T-helper 1 cell (primary cell): ENCODE measurements around the gene PGLYRP3.

Source experiments
- DNase-seq, 5 donors: peaks; one replicate each; pipeline ENCODE4 v3.0.0-alpha.2; 2012 to 2020
- total RNA-seq, 4 donors: gene quantifications; one replicate each; lab custom pipeline; 2026; lab: John Stamatoyannopoulos, UW

Gene PGLYRP3, protein sequence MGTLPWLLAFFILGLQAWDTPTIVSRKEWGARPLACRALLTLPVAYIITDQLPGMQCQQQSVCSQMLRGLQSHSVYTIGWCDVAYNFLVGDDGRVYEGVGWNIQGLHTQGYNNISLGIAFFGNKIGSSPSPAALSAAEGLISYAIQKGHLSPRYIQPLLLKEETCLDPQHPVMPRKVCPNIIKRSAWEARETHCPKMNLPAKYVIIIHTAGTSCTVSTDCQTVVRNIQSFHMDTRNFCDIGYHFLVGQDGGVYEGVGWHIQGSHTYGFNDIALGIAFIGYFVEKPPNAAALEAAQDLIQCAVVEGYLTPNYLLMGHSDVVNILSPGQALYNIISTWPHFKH
- total RNA-seq, result 0 to 0.12 (median 0) reads per million in 4 donors

DNA sequence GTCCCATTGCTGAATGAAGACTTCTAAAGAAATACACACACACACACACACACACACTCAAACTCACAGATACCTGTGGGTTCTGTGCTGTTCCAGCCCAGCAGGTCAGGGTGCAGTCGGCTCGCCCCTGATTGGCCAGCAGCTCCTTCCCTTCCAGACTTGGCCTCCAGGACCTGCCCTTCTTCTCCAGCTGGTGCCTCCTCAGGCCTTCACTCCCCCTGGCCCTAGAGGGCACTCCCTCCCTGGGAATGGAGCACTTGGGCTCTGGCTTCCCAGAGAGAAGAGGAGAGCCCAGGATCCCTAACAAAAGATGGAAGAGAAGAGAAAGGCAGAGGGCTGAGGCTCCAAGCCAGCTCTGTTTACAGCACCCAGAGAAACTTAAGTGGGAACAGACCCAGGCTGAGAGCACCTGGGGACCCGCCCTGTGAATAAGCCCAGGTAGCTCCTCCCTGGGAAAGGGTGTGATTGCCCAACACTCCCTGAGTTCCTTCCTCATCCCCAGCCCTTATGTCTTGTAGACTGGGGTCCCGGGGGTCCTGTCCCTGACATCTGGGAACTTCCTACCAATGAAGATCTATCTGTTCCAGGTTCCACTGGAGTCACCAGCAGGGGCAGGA lies at the start of gene PGLYRP3:
PGLYRP3 (minus strand) TSS at position 383 of the 617 bp plus-strand sequence. CDS start 2,287 bp downstream, outside the sequence.
- DNase-seq, result no peak

DNA sequence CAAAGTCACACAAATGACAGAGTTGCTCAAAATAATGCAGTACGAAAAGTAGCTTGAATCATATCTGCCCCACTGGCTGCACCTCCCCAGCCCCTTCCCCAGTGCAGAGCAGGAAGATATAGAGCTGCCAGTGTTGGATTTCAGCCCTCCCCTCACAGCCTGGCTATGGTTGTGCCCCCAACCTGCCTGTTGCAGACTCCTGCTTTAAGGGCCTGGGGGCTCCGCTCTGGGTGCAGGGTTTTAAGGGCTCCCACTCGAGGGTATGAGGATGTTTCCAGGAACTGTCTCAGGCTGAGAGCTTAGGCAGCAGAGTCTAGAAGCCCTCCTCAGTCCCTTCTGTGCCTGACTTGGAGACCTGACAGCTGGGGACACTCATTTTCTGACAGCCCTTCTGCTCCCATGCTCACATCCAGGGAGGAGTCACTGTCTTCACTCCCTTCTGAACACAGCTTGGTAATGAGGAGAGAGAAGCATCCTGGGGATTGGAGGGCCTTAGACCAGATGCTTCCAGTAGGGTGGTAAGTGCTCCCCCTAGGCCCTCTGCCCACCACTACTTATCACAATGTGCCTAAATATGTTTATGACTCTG lies 49.5 kb upstream of the PGLYRP3 start:
- no peak for DNase-seq

DNA sequence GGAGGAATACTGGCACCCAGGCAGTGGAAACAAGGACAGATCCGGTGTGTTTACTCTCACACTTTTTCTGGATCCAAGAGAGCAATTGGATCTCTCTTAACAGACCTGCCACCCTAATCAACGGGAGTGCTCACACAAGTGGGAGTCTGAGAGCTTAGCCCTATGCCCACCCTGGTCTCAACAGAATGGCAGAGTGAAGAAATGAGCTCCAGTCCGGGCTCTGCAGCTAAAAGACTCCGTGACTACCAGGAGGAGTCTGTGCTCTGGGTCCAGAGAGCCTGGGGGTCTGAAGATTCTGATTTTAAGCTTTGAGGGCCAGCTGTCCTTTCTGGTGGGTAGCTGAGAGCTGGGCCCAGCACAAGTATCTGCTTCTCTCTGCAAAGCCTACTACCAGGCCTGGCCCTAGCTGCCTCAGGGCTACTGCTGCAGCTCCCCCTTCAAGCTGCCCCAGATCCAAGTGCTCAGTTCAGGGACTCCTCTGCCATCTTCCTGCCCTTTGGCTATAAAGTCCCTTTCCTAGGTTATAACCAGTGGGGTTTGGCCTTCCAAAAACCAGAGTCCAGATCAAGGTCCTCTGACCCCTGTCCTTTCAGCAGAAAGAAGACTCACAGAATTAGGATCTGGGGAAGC lies 48.8 kb upstream of the PGLYRP3 start:
- no peak for DNase-seq

DNA sequence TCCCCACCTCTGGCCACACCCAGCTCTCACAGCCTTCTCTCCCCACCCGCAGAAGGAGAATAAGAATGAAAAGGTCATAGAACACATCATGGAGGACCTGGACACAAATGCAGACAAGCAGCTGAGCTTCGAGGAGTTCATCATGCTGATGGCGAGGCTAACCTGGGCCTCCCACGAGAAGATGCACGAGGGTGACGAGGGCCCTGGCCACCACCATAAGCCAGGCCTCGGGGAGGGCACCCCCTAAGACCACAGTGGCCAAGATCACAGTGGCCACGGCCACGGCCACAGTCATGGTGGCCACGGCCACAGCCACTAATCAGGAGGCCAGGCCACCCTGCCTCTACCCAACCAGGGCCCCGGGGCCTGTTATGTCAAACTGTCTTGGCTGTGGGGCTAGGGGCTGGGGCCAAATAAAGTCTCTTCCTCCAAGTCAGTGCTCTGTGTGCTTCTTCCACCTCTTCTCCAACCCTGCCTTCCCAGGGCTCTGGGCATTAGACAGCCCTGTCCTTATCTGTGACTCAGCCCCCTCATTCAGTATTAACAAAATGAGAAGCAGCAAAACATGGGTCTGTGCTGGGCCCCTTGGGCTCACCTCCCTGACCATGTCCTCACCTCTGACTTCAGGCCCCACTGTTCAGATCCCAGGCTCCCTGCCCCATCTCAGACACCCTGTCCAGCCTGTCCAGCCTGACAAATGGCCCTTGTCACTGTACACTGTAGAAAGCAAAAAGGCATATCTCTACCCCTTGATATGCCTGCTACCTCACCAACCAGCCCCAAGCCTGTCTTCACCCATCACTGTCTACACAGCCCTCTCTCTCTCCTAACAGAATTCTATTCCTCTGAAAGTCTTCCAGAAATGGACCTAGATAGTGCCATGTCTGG lies 48.1 kb upstream of the PGLYRP3 start:
- no peak for DNase-seq

DNA sequence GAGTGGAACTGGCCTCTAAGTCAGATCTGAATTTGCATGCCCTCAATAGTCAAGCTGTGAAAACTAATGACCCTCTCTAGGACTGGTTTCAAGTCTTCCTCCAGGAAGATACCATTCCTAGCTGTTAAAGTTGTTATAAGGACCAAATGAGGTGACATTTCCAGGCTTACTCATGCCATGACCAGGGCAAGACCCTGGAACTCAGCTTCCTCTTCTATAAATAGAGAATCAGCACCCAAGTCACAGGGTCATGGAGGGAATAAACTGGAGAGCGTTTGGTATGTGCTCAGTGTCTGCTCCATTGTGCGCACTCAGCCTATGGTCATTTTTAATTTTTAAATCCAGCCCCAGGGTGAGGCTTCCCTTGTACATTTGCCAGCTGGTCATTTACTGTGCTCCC lies 47.4 kb upstream of the PGLYRP3 start:
- no peak for DNase-seq

DNA sequence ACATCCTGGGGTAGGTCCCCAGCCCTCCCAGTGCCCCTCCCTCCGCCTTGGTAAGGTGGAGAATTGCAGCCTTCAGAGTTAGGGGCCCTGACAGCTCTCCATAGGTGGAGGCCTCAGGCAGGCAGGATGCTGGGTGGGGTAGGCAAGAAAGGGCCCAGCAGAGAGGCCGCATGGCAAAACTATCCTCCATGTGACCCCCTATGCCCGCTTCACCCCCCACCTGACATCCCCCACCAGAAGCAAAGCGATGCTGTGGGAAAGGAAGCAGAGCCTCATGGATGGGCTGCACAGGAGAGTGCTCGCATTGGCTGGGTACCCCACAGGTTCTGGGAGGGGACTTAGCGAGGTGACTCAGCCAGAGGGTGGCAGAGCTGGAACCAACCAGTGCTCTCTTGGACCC lies 46.5 kb upstream of the PGLYRP3 start:
- no peak for DNase-seq

DNA sequence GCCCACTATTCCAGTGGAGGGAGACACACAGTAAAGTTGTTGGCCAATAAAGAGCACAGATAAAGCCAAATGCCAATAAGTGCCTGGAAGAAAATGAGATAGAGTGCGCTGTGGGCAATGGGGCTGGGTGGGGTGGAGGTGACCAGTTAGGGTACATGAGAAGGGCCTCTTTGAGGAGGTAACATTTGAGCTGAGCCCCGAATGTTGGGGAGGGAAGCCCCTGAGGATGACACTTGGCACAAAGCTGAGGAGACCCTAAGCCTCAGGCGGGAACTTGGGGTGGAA lies 45.9 kb upstream of the PGLYRP3 start:
- no peak for DNase-seq

DNA sequence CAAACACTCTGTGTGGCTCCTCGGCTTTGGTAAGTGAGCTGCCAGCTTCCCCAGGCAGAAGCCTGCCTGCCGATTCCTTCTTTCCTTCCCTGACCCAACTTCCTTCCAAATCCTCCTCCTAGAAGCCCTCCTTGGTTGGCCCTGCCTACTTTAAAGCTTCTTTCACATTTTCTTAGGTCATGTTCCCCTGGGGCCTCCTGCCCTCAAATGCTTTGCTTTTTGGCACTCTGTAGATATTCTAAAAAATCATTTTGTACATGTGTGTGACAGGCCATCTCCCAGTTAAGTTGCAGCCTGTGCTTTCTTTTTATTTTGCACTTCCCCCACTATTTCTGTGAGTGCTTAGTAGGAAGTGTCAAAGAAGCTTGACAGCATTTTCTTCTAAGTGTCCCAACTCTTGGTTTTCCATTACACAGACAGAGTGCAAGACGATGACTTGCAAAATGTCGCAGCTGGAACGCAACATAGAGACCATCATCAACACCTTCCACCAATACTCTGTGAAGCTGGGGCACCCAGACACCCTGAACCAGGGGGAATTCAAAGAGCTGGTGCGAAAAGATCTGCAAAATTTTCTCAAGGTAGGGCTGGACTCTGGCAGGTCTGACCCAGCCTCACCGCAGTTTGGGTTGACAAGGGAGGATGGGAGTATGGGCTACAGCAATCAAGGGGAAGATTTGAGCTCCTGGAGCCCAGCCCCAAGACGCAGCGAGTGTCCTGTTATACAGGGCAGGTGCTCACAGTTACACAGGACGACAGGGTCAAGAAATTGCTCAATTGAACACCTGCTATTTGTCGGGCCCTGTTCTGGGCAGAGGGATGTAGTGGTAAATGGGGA lies 45.3 kb upstream of the PGLYRP3 start, which contains the start of gene S100A9:
S100A9 (plus strand) TSS at position 2 of the 838 bp plus-strand sequence; CDS start at position 432, 430 bp downstream.
- no peak for DNase-seq

DNA sequence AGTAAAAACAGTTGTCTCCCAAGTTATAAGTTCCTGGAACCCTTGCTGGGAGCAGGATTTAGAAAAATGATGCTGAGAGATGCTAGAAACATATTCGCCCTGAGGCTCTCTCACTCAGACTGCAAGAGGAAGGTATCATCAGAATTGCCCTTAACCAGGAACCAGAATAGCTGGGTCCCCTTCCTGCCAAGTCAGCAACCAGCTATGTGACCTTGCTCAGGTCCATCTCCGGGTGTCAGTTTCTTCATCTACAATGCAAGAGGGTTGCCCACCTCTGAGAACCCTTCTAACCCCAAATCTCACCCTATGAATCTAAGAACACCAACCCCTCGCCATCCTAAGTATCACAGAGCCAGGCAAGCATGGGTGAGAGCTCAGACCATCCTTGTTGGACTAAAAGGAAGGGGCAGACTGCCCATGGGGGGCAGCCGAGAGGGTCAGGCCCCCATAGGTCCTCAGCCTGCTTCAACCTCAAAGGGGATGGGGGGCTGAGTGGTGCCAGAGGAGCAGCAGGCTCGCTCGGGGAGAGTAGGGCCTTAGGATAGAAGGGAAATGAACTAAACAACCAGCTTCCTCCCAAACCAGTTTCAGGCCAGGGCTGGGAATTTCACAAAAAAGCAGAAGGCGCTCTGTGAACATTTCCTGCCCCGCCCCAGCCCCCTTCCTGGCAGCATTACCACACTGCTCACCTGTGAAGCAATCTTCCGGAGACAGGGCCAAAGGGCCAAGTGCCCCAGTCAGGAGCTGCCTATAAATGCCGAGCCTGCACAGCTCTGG lies 44.5 kb upstream of the PGLYRP3 start:
- DNase-seq, result no peak

DNA sequence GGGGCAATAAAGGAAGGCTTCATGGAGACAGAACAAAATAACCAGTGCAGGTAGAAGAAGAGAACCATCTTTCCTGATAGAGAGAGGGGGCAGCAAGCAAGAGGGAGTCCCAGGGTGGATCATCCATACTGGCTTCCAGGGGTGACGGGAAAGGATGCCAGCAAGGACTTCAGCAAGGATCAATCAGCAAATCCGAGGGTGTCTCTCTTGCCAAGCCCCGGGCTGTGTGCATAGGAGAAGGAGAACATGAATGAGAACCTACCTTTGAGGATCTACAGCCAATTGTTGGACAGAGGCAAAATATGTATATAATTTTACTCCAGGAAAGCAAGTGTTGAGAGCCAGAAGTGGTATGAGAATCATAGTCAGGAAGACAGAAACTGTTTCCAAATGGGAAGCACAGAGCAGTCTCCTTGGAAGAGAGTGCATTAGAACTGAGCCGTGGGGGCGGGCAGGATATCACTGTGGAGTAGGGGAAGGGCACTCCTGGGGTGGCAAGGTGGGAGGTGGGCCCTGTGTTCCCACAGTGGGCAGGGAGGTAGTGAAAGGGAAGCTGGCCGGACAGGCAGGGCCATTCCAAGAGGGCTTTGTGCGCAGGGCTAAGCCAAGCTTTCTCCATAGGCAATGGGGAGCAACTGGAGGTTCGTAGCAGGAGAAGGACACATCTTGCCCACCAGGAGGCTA lies 43.8 kb upstream of the PGLYRP3 start:
- DNase-seq, result no peak

DNA sequence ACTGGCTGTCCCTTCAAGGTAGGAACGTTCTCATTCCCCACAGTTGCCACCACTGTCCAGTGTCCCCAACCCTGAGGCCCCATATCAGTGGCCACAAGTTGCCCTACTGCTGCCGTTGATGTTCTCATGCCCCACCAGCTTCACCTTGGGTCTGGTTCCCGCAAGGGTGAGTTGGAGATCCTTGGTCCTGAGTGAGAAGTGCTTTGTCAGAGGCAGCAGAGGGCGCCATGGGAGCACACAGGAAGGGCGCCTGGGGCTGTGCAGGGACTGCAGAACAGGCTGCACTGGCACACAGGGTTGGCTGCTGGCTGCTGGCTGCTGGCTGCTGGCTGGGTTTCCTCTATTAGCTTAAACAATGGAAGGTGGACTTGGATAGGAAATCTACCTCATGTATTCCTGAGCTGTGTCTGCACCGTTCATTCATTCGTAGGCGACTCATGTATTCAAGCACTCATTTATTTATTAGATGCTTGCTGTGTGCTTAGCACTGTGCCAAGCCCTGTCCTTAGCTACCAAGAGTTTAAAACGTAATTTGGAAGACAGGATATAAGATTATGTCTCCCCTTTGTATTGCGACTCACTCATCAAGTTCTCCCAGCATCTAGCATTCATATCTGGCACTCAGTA lies 42.8 kb upstream of the PGLYRP3 start:
- DNase-seq, result peak in 2 of 5 donors; percentile 8 to 58

DNA sequence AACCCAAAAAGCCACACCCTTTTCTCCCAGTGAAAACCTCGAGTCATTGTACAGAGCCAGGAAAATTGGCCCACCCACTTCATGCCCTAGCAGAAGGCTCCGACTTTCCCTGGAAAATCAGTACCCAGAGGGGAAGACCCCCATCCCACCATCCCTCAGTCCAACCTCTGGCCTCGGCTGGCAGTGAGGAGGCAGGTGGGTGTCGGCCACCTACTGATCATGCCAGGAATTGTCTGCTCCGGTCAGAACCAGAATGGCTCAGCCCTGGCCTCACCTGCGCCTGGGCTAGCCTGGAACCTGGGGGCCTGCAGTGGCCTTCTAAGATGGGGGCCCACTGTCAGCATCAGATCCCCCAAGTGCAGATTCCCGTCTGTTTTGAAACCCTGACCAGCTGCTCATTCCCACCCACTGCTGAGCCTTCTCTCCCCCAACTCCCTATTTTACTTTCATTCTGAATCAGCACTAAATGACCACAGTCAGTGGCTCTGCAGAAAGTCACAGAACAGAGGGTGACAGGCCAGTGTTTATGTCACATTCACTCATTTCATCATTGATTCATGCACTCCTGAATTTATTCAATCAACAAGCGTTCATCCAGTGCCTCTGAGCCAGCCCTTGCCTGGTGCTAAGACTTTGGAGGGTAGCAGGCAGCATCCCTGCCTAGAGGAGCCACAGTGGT lies 41.9 kb upstream of the PGLYRP3 start:
- no peak for DNase-seq

DNA sequence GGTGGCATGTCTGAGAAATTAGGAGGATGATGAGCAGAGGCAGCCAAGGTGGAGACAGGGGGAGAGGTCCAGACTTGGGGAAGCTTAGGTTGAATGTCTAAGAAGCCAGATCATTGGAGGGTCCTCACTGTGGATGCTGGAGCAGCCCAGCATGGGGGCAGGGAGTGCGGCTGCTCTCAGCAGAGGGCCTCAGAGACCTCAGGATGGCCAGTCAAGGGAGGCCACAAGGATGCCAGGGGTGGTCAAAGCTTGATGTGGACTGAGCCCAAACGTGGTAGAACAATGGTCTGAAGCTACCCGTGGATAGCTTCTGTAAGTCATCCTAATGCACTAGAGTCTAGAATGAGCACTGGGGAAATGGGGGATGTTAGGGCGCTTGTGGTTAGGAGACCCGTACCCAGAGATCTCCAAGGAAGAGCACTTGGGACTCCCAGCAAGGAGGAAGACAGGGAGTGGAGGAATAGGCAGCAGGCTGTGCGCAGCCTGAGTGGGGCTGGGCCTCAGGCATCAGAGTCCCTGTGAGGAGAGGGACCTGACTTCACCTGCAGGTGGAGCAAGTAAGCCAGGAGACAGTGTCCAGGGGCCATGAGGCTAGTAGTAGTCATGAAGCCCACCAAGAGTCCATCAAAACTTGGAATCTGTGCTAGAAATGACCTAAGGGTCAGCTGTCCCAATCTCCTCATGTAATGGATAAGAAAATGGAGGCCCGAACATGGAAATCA lies 40.6 kb upstream of the PGLYRP3 start:
- no peak for DNase-seq

DNA sequence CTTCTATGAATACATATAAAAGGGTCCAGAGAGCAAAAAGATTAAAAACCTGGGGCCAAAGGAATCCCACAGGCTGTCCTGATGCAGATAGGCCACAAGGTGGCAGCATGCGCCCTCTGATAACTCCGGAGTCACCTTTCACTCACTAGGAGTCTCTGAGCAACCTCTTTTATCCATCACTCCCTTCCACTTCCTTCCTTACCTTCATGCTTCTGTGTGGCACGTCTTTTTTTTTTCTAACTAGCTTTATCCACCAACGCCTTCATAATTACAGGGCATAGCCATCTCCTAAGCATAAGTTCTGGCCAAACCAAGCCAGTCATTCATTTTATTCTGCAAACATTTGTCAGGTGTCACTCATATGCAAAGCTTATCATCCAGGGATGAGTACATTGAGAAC lies 39.8 kb upstream of the PGLYRP3 start:
- peak in 4 of 5 donors; percentile 40 to 59 (median 48) for DNase-seq

DNA sequence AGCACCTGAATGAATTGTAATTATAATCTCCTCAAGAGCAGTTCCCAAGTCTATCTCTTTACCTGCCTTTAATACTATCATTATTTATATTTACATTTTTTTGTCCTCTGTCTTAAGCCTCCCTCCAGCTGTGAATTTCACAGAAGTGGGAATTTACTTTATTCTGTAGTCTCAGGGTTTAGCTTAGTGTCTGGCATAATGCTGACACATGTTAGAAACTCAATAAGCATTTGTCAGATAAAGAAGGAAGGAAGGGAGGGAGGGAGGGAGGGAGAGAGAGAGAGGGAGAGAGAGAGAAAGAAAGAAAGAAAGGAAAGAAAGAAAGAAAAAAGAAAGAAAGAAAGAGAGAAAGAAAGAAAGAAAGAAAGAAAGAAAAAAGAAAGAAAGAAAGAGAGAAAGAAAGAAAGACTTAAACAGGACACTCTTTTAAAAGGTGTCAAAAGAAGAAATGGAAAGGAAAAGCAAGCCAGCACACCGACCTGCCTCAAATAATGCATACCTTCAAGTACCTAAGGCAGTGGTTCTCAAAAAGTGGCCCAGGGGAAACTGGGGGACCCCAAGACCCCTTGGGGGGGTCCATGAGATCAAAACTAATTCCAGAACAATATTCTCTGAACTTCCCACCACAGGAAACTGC lies 37.7 kb upstream of the PGLYRP3 start:
- DNase-seq, result no peak

DNA sequence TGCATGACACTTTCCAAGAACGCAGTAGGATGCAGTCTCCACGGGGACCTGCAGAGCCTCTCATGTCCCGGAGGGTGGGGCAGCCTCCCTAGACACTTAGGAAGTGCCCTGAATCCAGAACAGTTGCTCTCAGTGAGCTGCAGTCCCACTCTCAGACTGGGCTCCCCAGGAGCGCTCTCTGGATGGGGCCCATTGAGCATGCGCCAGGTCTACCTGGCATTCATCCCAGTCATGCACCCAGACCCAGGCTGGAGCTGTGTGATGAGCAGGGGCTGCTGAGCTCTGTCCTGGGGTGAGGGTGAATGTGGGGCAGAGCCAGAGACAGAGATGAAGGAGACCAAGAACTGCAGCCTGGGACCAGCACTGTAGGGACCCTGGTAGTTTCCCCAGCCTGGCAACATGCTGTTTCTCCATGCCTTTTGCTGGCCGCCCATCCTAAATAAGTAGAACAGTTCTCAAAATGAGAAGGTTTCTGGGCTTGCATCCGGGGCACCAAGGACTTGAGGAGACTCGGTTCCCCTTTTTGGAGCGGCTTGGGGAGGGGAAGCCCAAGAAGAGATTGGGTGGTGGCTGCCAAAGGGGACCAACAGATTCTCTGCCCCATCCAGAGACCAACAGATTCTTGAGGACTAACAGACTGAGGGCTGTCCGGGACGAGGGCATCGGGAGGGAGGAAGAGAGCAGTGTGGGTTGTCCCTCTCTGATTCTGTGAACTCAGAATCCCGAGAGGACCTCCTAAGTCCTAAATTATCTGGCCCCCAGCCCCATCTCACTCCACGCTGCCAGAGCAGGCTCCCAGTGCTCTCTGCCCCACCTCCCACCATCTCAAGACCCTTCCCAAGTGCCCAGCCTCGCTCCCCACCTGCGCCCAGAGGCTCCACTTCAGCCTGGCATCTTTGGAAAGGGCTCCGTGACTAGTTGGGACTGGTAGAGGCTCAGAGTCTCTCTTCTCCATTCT lies 36.9 kb upstream of the PGLYRP3 start:
- DNase-seq, result no peak
